ENCODE results near the gene CPNE6. TPM values are rescaled to one million over a fixed set of nuclear protein-coding genes. Genes with fewer than 3 reads are reported as not detected.
"Not testable (repeated sequence)": the region's sequence is repeated elsewhere in the genome, so short reads cannot be mapped to it uniquely, and the experiment has no call there.

The CPNE6 gene
- total RNA-seq (not detected), polyA plus RNA-seq (not detected), total RNA-seq (0 to 0.08 (median 0) reads per million in 6 experiments)

GRCh38 chr14:24071144-24071697, at the start of gene CPNE6:
TSS of gene CPNE6 (plus strand) at chr14:24071562. CDS start at chr14:24072937, 1,375 bp downstream.
- H3K4me1 Mint-ChIP-seq: peaks cover 0 to 6% (median 2%) of the 10 kb centered on the region in 4 donors
- no peak for DNase-seq
- ATAC-seq: no peak
- no peak within 1 kb of the TSS for H3K4me3 Mint-ChIP-seq
- H3K27me3 Mint-ChIP-seq: peaks cover 0 to 10% (median 4%) of the 10 kb centered on the region in 5 donors
- POLR2A ChIA-PET: interaction anchor here (0.6 kb wide), 1 partner anchor 91 kb away, joined by 4 read pairs; no protein-coding TSS in a partner anchor
- H3K27ac Mint-ChIP-seq: peak within 1 kb of the TSS in 3 of 10 donors; percentile 9 to 48 (median 24)
- no peaks in the 10 kb centered on the region for H3K36me3 Mint-ChIP-seq
- no peaks in the 10 kb centered on the region for H3K9me3 Mint-ChIP-seq

GRCh38 chr14:24024939-24025418, 46.4 kb upstream of the CPNE6 start:
- POLR2A ChIA-PET, H3K9me3 Mint-ChIP-seq, H3K4me3 Mint-ChIP-seq, H3K27ac Mint-ChIP-seq, ATAC-seq, H3K27me3 Mint-ChIP-seq, H3K4me1 Mint-ChIP-seq, DNase-seq, H3K36me3 Mint-ChIP-seq: not testable (repeated sequence)

GRCh38 chr14:24029687-24030086, 41.7 kb upstream of the CPNE6 start:
- H3K36me3 Mint-ChIP-seq, H3K4me1 Mint-ChIP-seq, ATAC-seq, H3K4me3 Mint-ChIP-seq, H3K27ac Mint-ChIP-seq, POLR2A ChIA-PET, DNase-seq, H3K27me3 Mint-ChIP-seq: not testable (repeated sequence)
- H3K9me3 Mint-ChIP-seq: peaks cover 0 to 27% (median 9%) of the 10 kb centered on the region in 9 donors

- H3K27me3 Mint-ChIP-seq, DNase-seq, H3K4me3 Mint-ChIP-seq, ATAC-seq, H3K4me1 Mint-ChIP-seq, H3K27ac Mint-ChIP-seq, H3K36me3 Mint-ChIP-seq: not testable (repeated sequence)
- POLR2A ChIA-PET: interaction anchor here (0.6 kb wide), 1 partner anchor 78 kb away, joined by 3 read pairs; no protein-coding TSS in a partner anchor
- H3K9me3 Mint-ChIP-seq: peaks cover 0 to 27% (median 9%) of the 10 kb centered on the region in 9 donors
Observed at GRCh38 chr14:24031331-24031730, 40.0 kb upstream of the CPNE6 start.

GRCh38 chr14:24032727-24033418, 38.5 kb upstream of the CPNE6 start:
- Mint-ChIP-seq H3K4me3 (no peak overlapping the region), H3K9me3 (peaks cover 0 to 25% (median 9%) of the 10 kb centered on the region in 9 donors), H3K27ac (no peak overlapping the region), H3K4me1 (peaks cover 4 to 13% (median 10%) of the 10 kb centered on the region in 4 donors), H3K36me3 (peaks cover 0 to 3% (median 0%) of the 10 kb centered on the region in 3 donors), H3K27me3 (no peaks in the 10 kb centered on the region)
- DNase-seq (no peak), ATAC-seq (no peak)
- POLR2A ChIA-PET: no interaction called here

GRCh38 chr14:24035769-24036168, 35.6 kb upstream of the CPNE6 start:
- Mint-ChIP-seq H3K9me3 (peaks cover 0 to 24% (median 9%) of the 10 kb centered on the region in 9 donors), H3K4me1 (peaks cover 4 to 15% (median 11%) of the 10 kb centered on the region in 4 donors), H3K4me3 (peak overlapping the region; percentile 77 to 98 (median 92)), H3K27ac (peak overlapping the region in 7 of 10 donors; percentile 18 to 88 (median 68))
- peak in 1 of 2 donors; percentile 21 for ATAC-seq
- POLR2A ChIA-PET, DNase-seq, H3K36me3 Mint-ChIP-seq, H3K27me3 Mint-ChIP-seq: not testable (repeated sequence)

GRCh38 chr14:24036169-24036962, 35.0 kb upstream of the CPNE6 start:
- POLR2A ChIA-PET: no interaction called here

GRCh38 chr14:24036963-24037657, 34.3 kb upstream of the CPNE6 start:
- H3K27me3 Mint-ChIP-seq, DNase-seq, ATAC-seq, POLR2A ChIA-PET, H3K36me3 Mint-ChIP-seq: not testable (repeated sequence)
- H3K9me3 Mint-ChIP-seq: peaks cover 0 to 15% (median under 1%) of the 10 kb centered on the region in 9 donors
- peak overlapping the region; percentile 43 to 95 (median 88) for H3K27ac Mint-ChIP-seq
- peaks cover 7 to 15% (median 11%) of the 10 kb centered on the region in 4 donors for H3K4me1 Mint-ChIP-seq
- peak overlapping the region; percentile 91 to 99 (median 95) for H3K4me3 Mint-ChIP-seq

More at GRCh38 chr14:24036169-24036962, 35.0 kb upstream of the CPNE6 start:
- Mint-ChIP-seq H3K4me3 (peak overlapping the region; percentile 91 to 99 (median 95)), H3K9me3 (peaks cover 0 to 22% (median 4%) of the 10 kb centered on the region in 9 donors), H3K4me1 (peaks cover 4 to 15% (median 11%) of the 10 kb centered on the region in 4 donors), H3K27ac (peak overlapping the region; percentile 43 to 95 (median 88)), H3K27me3 (no peaks in the 10 kb centered on the region), H3K36me3 (peaks cover 0 to 3% (median 0%) of the 10 kb centered on the region in 3 donors)
- peak; percentile 86 to 87 for ATAC-seq
- peak; percentile 55 to 79 (median 67) for DNase-seq

- DNase-seq (no peak), ATAC-seq (no peak)
- POLR2A ChIA-PET: no interaction called here
- Mint-ChIP-seq H3K36me3 (no peaks in the 10 kb centered on the region), H3K4me1 (peaks cover 7 to 17% (median 11%) of the 10 kb centered on the region in 4 donors), H3K9me3 (peaks cover 0 to 10% (median 0%) of the 10 kb centered on the region in 9 donors), H3K4me3 (peak overlapping the region in 1 of 10 donors; percentile 15), H3K27ac (no peak overlapping the region), H3K27me3 (no peaks in the 10 kb centered on the region)
Observed at GRCh38 chr14:24037658-24038037, 33.7 kb upstream of the CPNE6 start.

- H3K4me1 Mint-ChIP-seq: peaks cover 7 to 15% (median 9%) of the 10 kb centered on the region in 4 donors
- H3K36me3 Mint-ChIP-seq: no peaks in the 10 kb centered on the region
- H3K27ac Mint-ChIP-seq: peak overlapping the region in 2 of 10 donors; percentile 10 to 82
- H3K4me3 Mint-ChIP-seq: no peak overlapping the region
- POLR2A ChIA-PET: no interaction called here
- peaks cover 0 to 3% (median 0%) of the 10 kb centered on the region in 9 donors for H3K9me3 Mint-ChIP-seq
- H3K27me3 Mint-ChIP-seq: no peaks in the 10 kb centered on the region
- DNase-seq (no peak), ATAC-seq (no peak)
Observed at GRCh38 chr14:24038686-24039085, 32.7 kb upstream of the CPNE6 start.

- POLR2A ChIA-PET: no interaction called here
- ATAC-seq (no peak), DNase-seq (no peak)
- Mint-ChIP-seq H3K36me3 (no peaks in the 10 kb centered on the region), H3K4me3 (no peak overlapping the region), H3K9me3 (no peaks in the 10 kb centered on the region), H3K27me3 (peaks cover 0 to 2% (median 0%) of the 10 kb centered on the region in 5 donors), H3K4me1 (peaks cover 4 to 31% (median 18%) of the 10 kb centered on the region in 4 donors), H3K27ac (no peak overlapping the region)
Observed at GRCh38 chr14:24040692-24041091, 30.7 kb upstream of the CPNE6 start.

- H3K27ac Mint-ChIP-seq: no peak overlapping the region
- ATAC-seq: no peak
- H3K9me3 Mint-ChIP-seq: no peaks in the 10 kb centered on the region
- no peak for DNase-seq
- H3K27me3 Mint-ChIP-seq: peaks cover 0 to 3% (median 0%) of the 10 kb centered on the region in 5 donors
- POLR2A ChIA-PET: no interaction called here
- no peak overlapping the region for H3K4me3 Mint-ChIP-seq
- peaks cover 3 to 30% (median 13%) of the 10 kb centered on the region in 4 donors for H3K4me1 Mint-ChIP-seq
- no peaks in the 10 kb centered on the region for H3K36me3 Mint-ChIP-seq
Observed at GRCh38 chr14:24042746-24043145, 28.6 kb upstream of the CPNE6 start.
